T follicular helper cell (primary cell): ENCODE results near the gene AMN.

Source experiments
- DNase-seq: peaks from one replicate; pipeline ENCODE4 v3.0.0-alpha.2; 2020; ENCODE audit warnings: low read depth

Gene AMN

DNA sequence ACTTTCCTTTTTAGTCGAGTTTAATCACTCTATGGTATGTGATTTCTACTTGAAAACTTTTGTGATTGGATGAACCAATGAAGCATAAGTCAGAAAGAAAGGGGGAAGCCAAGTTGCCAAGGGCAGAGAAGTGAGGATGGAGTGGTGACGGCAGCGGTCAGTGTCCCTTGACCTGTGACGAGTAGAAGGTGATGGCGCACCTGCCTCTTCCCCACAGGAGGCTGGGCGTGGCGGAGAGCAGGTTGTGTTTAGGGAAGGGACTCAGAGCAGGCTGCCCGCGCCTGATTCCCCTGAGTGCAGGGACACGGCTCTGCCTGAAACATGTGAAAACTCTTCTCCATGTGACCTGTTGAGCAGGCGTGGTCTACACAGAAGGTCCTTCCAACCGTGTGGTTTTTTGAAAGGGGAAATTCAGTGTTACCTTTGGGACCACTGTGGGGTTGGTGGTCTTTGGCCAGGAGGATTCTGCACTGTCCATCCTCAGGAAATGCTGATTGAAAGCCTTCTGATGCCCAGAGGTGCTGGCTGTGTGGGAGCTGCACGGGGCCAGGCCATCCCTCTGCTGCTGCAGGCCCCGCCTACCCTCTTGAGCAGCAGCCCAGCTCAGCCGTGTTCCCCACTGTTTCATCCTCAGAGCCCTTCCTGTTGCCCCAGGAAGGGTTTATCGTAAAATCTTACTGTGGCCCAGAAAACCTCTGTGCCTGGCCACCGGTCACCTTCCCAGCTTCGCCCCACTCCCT is 23.5 kb upstream of the AMN start:
- no peak for DNase-seq

GRCh38 chr14:102899516-102899900 is 23.0 kb upstream of the AMN start:
- no peak for DNase-seq

GRCh38 chr14:102900631-102901571 is 21.6 kb upstream of the AMN start:
- DNase-seq = no peak

DNA sequence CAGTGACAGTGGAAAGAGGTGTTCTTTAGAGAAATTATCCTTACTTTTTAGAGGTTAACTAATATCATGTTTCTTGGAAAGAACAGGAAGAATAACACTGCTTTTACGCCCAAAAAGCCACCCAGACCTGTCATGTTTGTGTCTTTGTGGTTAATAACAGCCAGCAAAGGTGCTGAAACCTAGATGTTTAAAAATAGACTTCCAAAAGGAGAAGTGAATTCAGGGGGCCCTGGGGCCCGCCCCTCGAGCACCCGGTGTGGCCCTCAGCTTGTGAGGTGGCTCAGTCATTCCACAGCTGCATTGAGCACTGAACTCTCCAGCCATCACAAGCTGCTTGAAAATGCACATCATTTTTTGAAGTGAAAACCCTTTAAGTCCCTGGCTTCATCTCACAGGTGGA is 20.8 kb upstream of the AMN start:
- no peak for DNase-seq

DNA sequence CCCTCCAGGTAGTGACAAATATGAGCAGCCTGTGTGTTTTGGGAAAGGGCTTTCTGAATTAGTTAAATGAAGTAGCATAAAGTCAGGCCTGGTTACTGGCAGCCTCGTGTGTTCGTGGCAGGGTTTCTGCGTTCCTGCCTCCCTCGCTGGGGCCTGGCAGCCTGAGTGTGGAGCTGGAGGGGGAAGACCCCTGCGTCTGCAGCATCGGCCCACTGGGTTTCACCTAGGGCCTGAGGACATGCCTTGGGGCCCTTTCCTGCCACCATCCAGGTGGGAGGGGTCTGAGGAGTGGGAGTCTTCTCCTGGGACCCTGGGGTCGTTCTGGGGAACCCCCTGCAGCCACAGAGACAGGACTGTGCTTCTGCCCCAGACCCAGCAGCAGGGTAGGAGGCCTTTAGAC is 20.4 kb upstream of the AMN start:
- no peak for DNase-seq

DNA sequence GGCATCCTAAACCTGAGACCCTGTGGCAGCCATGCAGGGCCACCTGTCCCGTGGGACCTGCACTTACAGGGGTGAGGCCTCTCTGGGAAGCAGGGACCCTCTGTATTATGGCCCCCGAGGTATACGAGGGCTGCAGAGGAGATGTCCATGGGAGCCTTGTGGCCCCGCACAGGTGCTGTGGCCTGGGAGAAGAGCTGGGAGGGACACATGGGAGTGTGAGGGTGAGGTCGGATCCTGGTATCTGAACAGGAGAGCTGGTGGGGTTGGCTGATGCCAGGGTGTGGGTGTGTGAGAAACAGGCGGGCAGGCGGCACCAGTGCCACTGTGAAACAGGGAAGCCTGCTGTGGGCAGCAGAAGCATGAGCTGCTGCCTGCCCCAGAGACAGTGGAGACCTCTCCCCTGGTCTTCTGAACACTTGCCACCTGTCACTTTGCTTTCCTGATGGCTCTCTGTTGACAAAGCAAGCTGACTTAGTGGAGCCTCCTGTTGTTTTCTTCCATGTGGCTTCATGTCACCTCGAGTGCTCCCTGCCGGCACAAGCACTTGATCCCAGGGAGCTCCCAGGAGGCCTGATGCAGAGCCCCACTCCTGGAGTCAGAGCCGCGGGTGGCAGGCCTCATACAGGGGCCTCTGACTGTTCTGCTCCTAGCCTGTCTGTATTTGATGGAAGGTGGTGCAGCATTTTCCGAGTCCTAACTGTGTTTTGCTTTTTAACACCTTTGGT is 19.8 kb upstream of the AMN start:
- DNase-seq = no peak

DNA sequence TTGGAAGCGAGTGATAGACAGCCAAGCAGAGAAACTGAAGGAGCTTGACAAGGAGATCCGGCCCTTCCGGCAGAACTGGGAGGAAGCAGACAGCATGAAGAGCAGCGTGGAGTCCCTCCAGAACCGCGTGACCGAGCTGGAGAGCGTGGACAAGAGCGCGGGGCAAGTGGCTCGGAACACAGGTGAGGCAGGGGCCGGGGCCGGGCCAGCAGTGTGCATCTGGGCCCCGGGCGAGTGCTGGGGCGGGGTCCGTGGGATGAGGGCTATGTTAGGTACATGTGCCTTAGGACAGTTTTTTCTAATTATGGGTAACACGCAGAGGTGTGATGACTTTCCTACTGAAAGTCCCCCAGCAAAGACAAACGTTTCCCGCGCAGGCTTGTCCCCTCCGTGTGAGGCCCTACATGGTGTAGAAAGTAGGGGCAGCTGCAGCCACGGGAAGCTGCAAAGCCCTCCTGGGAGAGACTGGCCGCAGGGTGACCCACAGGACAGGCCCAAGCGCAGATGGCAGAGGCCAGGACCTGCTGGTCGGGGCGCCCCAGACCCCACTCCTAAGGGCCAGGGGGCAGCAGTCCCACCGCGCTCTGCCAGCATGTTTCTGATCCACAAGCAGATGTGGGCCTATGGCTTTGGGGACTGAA is 19.1 kb upstream of the AMN start:
- no peak for DNase-seq

DNA sequence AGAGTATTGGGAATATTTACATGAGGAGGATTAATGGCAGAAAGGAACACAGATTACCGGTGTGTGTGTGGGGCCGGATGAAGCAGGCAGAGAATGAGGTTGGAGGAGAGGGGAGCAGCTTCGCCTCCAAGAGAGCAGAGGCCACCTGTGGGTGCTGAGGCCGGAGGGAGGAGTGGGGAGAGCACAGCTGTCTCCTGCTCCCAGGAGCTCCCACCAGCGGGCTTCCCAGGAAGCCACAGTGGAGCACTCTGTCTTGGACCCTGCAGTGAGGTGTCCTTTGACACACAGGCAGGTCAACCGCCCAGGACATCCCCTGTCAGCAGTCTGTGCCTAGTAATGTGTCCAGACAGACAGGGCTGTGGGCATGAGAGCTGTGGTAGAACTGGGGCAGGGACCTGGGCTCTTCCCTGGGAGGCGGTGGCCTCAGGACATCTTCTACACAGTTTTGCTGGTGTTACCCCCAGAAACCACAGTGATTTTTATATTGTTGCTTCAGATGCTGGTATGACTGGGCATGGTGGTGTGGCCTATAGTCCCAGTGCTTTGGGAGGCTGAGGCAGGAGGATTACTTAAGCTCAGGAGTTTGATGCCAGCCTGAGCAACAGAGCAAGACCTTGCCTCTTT is 18.5 kb upstream of the AMN start:
- DNase-seq = no peak

GRCh38 chr14:102905116-102906108 is 17.1 kb upstream of the AMN start:
- no peak for DNase-seq

- DNase-seq = no peak
Measured at GRCh38 chr14:102906616-102907302, 15.7 kb upstream of the AMN start.

- no peak for DNase-seq
Measured at GRCh38 chr14:102907303-102907844, 15.1 kb upstream of the AMN start.

GRCh38 chr14:102907980-102908730 is 14.3 kb upstream of the AMN start:
- DNase-seq = no peak

- DNase-seq = no peak
Measured at GRCh38 chr14:102908766-102909455, 13.6 kb upstream of the AMN start.

DNA sequence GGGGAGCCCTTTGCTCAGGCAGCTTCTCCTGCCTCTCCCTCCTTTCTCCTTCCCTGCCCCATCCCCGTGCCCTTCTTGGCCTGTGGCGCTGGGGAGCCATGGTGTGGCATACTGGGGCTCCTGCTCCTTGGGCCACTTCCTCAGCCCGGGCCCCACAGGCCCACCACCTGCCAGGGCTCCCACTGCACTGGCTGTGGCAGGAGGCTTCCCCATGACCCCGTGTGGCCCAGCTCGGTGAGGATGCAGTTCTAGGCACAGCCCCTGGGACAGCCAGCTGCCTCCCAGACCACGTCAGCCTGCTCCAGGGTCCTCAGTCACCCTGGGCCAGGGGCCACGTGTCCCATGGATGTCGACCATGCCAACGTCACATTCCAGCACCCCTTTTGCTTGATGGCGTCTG is 13.0 kb upstream of the AMN start:
- no peak for DNase-seq

- DNase-seq = no peak
Measured at GRCh38 chr14:102909911-102910310, 12.6 kb upstream of the AMN start.

GRCh38 chr14:102910442-102910841 is 12.0 kb upstream of the AMN start:
- no peak for DNase-seq

DNA sequence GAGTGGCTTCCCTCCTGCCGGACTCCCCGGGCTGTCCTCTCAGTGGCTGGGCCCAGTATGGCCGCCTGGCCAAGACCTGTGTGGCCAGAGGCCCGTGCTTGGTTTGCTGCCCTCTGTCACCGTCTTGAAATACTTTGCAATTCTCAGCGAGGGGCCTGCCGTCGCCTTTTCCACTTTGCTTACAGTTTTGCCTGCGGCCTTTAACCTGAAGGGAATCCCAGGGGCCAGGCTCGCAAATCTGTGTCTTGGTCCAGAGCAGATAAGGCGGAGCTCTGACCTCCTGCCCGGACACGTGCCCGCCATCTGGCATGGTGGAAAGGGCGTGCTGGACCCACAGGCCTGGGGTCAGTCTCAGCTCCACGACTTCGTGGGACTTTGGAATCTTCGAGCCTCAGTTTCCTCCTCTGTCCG is 10.9 kb upstream of the AMN start:
- no peak for DNase-seq
